ENCODE data around the gene TP73.

DNA sequence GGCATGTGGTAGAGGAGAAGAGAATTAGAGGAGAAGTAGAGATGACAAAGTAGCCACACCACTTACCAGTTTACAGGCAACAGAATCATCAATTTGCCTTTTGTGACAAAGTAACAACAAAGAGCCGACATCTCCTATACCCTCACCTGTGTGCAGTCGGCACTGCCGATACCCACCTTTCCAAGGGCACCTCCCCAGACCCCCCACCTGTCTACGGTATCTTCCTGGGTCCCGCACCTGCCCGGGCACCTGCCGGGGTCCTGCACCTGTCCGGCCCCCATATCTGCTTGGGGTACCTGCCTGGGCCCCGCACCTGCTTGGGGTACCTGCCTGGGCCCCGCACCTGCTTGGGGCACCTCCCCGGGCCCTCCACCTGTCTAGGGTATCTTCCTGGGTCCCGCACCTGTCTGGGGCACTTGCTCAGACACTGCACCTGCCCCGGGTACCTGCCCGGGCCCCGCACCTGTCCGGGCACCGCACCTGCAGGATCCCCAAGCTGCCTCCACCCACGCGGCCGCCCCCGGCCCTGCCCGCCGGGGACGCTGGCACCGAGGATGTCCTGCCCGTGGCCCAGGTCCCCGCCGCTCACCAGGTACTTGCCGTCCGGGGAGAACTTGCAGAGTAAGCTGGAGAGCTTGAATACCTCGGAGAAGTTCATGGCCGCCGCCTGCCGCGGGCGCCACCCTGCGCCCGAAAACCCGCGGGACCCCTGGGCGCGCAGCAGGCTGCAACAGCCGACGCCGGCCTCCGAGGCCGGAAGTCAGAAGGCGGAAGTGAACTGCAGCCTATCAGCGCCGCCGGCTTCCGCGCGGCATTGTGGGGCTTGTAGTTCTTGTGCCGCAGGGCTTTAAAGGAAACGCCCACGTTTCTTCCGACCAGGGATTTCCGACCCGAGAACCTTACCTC lies 2.7 kb upstream of the TP73 start, which contains the start of gene WRAP73:
- TF ChIP-seq, protein P1, sequence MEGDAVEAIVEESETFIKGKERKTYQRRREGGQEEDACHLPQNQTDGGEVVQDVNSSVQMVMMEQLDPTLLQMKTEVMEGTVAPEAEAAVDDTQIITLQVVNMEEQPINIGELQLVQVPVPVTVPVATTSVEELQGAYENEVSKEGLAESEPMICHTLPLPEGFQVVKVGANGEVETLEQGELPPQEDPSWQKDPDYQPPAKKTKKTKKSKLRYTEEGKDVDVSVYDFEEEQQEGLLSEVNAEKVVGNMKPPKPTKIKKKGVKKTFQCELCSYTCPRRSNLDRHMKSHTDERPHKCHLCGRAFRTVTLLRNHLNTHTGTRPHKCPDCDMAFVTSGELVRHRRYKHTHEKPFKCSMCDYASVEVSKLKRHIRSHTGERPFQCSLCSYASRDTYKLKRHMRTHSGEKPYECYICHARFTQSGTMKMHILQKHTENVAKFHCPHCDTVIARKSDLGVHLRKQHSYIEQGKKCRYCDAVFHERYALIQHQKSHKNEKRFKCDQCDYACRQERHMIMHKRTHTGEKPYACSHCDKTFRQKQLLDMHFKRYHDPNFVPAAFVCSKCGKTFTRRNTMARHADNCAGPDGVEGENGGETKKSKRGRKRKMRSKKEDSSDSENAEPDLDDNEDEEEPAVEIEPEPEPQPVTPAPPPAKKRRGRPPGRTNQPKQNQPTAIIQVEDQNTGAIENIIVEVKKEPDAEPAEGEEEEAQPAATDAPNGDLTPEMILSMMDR (conservative IDR thresholded peaks at IDR 0.05) = no peak
- no peak for TF ChIP-seq EZH2 (IDR thresholded peaks at IDR 0.05; ENCODE audit: low read depth)
